ENCODE results near the gene ATP4A.

Gene ATP4A

DNA sequence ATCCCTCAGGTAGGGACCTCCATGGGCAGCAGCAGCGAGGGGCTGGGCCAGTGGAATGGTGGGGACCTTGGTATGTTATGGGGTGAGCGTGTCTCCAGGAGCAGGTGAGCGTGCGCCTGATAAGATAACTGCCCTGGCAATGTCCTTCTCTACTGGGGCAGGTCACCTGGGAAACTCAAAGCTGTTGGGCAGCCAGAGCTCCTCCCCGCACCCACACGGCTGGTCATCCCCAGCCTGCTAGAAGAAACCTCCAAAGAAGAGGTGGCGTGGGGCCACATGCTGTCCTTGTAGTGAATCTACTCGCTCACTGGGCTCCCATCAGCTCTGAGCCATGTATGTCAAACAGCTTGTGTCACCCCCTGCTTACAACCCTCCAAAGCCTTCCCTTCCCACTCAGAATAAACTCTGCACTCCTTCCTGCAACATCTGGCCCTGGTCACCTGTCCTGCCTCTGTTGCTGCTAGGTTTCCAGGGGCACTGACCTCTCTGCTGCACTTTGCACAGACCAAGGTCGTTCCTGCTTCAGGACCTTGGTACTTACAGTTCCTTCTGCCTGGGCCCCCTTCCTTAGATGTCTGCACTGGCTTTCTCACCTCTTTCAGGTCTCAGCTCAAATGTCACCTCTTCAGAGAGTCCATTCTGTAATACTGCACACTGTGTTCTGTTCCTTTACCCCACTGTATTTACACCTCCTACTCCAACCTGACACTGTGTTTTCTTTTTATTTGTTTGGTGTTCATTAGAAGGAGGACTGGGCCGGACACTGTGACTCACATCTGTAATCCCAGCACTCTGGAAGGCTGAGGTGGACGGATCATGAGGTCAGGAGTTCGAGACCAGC is 1.8 kb upstream of the ATP4A start:
- no peak for DNase-seq

DNA sequence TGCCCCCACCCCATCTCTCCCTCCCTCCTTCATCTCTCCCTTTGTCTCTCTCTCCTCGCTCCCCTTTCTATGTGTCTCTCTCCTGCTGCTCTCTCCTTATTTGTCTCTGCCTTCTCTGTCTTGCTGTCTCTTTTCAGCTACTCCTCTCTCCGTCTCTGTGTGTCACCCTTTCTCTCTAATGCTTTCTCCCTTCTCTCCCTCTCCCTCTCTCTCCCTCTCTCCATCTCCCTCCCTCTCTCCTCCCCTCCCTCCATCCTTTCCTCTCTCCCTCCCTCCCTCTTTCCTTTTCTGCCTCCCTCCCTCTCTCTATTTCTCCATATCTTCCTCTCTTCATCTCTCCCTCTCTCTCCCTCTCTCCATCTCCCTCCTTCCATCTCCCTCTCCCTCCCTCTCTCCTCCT is 682 bp downstream of the ATP4A start:
- DNase-seq, result no peak

DNA sequence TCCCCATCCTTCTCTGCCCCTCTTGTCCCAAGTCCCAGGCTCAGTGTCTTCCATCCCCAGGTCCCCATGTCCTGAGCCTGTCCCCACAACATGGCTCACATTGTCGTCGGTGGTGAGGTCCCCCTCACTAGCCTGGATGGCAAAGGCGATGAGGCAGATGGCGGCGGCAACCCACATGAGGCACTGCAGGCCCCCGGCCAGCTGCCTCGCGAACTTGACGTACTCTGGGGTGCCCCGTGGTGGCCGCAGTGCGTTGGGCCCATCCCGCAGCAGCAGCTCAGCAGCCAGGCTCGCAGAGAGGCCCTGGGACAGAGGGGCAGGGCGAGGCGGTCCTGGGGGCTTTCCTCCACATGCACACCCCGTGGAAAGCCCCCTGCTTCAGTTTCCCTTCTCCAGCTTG is 1.1 kb downstream of the ATP4A start:
- no peak for DNase-seq

DNA sequence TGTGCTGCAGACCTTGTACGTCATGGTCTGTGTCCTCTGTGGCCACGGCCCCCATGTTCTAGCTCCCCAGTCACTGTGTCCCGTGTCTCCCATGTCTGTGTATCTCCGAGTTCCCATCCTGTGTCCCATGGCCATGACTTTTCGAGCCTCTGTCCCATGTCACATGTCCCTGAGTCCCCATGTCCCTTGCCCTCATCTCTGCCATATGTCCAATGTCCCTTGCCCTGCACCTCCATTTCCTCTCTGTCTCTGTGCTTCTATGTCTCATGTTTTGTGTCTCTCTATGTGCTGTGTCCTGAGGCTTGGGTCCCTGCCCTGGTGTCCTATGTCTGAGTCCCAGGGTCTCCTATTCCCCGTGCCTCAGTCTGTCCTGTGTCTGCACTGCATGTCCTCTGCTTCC is 2.0 kb downstream of the ATP4A start:
- no peak for DNase-seq

DNA sequence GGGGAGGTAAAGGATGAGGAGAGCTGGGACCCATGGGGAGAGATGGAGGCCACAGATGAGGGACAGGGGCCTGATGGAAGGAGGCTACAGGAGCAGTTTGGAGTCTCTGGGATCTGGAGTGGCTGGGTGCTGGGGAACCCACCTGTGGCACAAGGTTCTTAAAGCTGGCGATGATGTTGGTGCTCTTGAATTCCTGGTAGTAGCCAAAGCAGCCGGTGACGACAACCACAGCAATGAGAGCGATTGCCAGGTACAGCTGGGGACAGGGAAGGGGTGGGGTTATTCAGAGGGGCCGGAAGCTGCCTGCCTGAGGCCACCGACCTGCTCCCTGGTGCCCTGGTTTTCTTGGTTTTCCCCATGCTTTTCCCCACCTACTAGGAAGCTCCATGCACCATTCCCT is 2.8 kb downstream of the ATP4A start:
- no peak for DNase-seq

DNA sequence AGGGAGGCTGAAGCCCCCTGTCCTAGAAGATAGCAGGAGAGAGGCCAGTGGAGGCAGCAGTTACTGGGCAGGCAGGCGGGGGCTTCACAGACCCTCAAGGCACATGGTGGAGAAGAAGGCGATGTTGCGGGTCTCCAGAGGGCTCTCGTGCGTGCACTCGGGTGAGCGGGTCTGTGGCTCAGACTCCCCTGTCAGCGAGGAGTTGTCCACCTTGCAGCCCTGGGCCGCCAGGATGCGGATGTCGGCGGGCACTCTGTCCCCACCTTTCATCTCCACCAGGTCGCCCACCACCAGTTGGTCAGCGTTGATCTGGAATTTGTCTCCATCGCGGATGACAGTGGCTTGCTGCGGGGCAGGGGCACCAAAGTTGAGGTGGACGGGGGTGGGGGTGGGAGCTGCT is 3.2 kb downstream of the ATP4A start:
- no peak for DNase-seq

DNA sequence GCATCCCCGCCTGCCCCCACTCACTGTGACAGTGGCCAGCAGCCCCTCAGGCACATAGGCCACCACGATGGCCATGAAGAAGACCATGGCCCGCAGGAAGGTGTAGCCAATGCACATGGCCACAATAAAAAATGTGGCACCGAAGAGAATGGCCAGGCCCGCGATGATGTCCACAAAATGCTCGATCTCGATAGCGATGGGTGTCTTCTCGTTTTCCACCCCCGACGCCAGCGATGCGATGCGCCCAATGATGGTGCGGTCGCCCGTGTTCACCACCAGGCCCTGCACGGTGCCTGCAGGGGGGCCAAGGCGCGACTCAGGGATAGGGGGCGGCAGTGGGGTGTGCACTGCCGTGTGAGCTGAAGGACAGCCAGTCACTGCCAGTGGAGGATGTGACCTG is 3.7 kb downstream of the ATP4A start:
- no peak for DNase-seq

DNA sequence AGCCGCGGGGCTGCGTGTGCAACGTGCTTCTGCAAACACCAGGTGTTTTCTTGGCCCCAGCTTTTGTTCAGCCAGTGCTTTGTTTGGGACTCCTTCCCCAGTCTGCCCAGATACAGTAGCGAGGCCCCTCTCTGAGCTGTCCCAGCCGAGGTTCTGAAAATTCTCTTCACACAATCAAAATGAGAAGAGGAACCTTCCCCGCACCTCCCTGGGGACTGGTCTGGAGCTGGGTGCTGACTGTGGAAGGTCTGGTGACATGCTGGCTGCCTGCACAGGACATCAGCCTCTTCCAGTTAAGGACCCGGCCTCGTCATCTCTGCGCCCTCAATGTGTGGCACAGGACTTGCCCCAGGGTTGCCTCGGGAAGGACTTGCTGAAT is 4.2 kb downstream of the ATP4A start:
- no peak for DNase-seq

DNA sequence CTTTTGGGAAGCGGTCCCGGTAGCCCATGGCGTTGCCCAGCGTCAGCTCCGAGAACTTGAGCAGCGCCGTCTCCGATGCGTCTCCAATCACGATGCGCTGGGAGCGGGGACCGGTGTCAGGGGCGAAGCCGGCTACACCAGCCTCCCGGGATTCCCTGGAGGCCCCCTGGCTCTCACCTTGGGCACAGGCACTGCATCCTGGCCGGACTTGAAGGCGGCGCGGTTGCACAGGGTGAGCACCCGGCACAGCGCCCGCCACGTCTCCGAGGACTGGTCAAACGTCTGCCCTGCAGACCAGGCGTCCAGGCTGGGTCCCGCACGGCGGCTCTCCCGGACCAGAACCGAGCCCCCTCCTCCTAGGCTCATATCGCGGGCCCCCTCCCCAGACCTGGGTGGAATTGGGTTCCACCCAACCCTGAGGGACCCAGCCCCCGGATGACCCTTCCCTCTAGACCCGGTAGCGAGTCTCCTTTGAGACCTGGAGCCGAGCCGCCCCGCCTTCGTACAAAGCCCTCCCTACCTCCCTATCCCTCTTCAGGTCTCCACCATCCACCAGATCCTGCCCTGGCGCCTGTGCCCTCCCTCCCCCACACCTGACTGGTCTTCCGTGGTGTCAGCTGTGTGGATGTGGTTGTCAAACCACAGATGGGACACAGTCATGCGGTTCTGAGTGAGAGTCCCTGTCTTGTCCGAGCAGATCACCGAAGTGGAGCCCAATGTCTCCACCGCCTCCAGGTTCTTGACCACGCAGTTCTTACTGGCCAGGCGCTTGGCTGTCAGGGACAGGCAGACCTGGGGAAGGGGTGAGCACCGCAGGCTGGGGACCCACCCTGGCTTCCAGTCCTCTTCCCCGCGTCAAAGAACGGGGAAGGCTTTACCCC is 4.8 kb downstream of the ATP4A start:
- no peak for DNase-seq

DNA sequence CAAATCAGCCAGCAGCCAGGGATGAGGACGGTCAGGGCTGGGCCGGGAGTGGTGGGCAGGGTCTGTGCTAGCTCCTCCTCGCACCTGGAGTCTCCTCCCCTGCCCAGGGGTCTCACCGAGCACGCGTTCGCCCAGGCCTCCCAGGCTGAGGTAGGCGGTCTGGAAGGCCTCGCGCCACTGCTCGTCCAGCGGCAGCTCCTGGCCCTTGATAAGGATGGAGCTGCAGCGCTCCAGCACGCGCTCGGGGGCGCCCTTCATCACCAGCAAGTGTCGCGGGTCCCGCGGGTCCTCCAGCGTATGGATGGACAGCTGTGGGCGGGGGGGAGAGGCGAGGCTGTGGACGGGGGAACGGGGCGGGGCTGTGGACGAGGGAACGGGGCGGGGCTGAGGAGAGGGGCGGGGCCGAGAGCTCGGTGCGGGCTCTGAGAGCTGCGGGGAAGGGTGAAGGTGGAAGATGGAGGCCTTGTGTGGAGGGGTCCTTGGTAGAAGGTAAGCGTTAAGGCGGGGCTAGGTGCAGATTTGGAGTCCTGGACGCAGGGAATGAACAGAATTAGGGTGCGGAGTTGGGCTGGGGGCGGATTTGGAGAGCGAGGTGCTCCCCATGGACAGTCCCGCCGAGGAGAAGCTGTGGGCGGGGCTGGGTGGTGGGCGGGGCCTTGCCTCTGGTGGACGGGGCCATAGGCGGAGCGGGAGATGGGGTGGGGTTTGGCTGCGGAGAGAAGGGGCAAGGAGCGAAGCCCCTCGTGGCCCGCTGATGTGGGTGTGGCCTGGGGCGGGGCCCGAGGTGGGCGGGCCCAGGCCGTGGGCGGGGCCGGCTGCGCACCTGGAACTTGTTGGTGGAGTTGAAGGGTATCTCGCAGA is 5.7 kb downstream of the ATP4A start:
- peak; percentile 57 for DNase-seq

DNA sequence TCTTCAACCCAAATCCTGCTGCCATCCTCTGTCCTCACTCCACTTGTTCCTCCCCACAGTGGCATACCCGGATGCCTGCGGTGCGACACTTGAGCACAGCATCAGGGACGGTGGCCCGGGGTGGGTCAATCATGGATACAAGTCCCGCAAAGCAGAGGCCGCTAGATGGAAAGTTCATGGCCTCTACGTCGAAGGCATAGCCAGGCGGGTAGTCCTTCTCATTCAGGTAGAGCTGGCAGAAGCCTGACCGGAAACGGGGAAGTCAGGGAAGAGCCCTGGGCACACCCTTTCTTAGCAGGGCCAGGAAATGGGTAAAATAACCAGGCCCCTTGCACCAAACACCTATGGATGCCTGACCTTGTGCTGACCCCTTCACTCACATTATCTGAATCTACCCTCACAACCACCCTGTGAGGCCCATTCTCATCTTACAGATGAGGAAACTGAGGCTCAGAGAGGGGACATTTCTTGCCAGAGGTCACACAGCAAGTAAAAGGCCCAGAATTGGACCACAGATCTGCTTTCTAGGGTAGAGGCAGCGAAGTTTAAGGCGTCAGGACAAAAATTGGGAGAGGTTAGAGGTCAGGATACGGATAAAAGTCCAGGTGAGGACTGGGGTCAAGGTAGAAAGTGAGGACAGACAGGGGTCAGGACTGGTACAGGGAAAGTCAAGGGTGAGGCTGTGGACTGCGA is 6.5 kb downstream of the ATP4A start:
- DNase-seq, result no peak

DNA sequence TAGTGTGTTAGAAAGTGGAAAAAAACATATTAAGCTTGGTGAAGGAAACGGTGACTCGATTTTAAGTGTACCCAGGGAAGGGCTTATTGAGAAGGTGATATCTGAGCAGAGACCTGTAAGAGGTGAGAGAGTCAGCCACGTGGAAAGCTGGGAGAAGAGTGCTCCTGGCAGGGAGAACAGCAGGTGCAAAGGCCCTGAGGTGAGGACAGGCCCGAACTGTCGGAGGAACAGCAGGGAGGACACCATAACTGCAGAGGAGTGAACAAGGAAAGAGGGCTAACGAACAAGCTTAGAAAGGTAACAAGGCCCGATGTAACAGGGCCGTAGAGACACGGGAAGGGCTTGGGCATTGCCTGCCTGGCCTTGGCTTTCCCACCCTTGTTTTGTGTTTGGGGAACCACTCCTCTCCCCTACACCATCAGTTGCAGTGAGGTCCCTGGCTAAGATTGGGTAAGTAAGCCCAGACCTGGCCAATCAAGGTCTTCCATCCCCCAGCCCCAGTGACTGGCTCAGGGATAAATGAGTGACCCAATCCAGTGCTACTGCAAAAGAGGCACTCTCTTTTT is 7.3 kb downstream of the ATP4A start:
- DNase-seq, result no peak

DNA sequence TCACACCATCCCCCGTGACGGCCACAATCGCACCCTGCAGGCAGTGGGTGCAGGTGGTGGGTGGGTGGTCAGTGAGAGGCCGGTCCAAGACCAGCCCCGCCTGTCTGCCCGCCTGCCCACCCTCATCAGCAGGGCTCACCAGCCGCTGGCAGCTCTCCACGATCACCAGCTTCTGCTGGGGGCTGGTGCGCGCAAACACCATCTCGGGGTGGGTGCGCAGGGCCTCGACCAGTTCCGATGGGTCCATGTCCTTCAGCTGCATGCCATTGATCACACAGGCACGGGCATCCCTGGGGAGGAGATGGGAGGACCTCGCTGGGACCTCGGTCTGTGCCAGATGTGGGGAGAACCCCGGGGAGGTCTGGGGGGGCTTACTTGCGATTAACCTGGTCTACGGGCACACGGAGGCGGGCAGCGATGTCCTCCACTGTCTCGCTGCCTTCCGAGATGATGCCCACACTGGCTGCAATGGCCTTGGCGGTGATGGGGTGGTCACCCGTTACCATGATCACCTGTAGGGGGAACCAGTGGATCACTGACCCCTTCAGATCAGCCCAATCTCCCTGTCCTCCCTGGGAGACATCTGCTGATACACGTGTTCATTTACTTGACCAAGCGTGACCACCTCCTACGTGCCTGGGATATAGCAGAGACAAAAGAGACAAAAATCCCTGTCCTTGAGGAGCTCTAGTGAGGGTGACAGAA is 8.0 kb downstream of the ATP4A start:
- no peak for DNase-seq

DNA sequence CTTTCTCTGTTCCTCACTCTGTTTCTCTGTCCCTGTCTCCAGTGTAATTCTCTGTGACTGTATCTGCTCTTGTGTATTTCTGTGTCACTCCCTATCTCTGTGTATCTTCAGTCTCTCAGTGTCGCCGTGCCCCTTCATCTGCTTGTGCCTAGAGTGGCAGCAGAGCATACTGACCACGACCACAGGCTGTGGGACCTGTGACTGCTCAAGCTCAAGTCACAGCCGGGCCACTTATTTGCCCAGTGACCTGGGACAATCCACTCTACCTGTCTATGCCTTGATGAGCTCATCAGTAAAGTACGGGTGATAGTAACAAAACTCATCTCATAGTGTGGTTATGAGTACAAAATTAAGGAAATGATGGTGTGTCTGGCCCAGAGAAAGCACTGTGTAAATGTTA is 9.4 kb downstream of the ATP4A start:
- DNase-seq, result no peak

DNA sequence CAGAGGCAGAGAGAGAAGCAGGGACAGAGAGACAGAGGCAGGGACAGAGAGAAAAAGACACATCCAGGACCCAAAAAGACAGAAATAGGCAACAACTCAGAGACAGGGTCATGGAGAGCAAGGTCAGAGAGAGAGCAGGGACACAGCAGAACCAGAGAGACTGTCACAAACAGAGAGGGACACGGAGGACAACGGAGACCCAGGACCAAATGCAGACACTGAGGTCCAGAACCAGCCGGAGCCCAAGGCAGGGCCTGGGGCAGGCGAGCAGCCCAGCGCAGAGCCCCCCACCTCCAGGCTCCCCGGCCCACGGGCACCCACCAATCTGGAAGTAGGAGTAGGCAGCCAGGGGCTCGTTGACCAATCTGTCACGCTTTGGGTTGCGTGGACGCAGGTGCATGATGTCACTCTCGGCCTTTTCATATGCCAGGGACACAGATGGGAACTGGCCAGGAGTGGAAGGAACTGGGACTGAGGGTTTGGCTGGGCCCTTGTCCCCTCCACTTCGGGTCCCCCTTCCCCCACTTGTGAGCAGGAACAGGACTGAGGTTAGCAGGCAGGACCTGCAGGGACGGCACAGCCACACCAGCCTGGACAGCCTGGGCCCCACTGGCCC is 10.0 kb downstream of the ATP4A start:
- no peak for DNase-seq

DNA sequence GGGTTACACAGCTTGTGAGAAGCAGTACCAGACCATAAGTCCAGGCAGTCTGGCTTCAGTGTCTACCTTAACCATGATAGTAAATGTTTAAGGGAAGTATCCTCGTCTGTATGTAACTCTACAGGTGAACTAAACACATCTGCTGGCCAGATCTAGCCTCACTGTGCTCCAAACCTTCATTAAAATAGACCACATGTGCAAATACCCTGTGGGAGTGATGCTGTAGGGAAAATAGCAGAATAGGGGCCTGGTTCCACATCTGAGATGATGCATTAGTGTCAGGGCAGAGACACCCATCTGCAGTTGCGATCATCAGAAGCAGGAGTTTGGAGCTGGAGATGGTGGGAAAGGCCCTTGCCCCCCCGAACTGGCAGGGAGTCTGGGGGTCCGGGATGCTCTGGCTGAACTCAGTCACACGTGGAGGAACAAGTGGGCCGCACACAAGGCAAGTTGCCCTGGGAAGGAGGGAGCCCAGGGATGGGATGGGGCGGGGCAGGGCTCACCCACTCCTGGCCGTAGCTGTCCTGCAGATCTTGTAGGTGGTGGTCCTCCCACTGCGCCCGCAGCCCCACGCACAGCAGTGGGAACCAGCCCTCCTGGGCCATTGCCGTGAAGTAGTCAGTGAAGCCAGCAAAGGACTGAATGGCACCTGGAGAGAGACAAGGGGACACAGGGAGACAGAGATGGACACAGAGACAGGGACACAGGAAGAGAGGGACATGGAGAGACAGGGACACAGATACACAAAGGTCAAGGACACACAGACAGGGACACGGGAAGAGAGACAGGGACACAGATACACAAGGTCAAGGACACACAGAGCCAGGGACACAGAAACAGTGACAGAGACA is 10.7 kb downstream of the ATP4A start:
- DNase-seq, result no peak

DNA sequence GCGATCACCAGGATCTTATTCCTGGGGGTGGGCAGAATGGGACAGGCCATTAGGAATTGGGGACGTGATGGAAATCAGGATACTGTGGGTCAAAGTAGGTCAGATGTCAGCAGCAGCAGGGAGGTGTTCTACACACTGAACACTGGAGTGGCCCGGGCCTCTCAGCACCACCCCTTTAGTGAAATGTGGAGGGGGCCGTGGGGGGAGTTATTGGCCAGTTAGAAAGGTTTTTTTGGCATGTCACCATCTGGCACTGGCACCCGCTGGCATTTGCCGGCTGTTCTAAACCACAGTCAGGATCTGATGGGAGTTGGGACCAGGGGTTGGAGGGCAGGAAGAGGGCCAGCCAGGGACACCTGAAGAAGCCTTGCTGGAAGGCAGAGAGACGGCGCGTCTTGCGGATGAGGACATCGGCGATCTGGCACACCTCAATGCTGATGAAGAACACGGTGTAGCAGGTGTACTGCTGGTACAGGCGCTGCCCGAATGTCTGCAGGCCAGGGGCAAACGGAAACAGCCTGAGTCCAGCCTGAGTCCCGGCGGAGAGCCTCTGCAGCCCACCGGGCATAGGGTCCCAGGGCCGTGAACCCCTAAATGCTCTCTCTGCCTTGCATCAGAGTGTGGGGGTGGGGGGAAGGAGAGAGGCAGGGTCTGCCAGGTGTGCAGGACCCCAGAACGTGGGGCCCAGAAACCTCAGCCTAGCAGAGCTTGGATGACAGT is 12.2 kb downstream of the ATP4A start:
- DNase-seq, result no peak

DNA sequence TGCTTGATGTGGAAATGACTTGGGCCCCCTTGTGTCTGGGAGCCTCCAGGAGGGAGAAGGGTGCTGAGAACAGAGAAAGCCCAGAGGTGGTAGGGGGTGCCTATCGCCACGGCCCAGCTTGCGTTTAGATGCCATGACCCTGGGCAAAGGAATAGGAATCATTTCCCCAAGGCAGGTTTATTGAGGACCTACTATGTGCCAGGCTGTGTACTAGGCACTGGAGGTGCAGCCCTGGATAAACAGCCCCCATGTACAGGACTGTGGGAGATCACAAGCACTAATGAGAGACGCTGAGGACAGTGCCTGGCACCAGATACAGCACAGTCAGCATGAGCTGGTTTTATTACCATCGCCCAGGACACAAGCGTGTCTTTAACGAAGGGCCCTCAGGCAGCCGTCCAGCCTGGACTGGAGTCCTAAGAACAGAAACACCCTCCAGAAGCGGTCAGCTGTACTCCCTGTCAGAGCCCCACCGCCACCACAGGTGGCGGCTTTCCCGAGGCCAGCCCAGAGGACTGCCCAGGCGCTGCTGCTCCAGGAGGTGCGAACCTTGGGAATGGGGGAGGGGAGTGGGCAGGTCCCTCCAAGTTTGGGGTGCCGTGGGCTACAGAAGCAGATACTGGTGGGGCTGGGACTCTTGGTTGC is 13.5 kb downstream of the ATP4A start:
- no peak for DNase-seq
